Mucosa of descending colon (tissue), 3 donors: Measurements from ENCODE around the gene ZNF559. TPM values are rescaled to one million over a fixed set of nuclear protein-coding genes. Genes with fewer than 3 reads are reported as not detected.
"Not testable (repeated sequence)": the region's sequence is repeated elsewhere in the genome, so short reads cannot be mapped to it uniquely, and the experiment has no call there.

Source experiments
- ATAC-seq: fragments of 200-7000 bp; cut with Tn5 transposase; one replicate; pipeline ENCODE4 v1.9.1; 2020; ENCODE audit warnings: mild to moderate bottlenecking, moderate library complexity
- DNase-seq, 3 donors: peaks; one replicate each; pipeline ENCODE4 v3.0.0-alpha.2; 2020
- H3K36me3 ChIP-seq: fragments of 200-600 bp; one replicate; pipeline ENCODE4 v1.8.0; 2021; ENCODE audit warnings: low read depth, mild to moderate bottlenecking
- H3K4me1 ChIP-seq: fragments of 200-600 bp; one replicate; pipeline ENCODE4 v1.8.0; 2021; ENCODE audit warnings: low read depth, mild to moderate bottlenecking
- H3K4me3 ChIP-seq: fragments of 200-600 bp; one replicate; pipeline ENCODE4 v1.8.0; 2021; ENCODE audit warnings: mild to moderate bottlenecking
- H3K9me3 ChIP-seq: fragments of 200-600 bp; one replicate; pipeline ENCODE4 v1.8.0; 2021; ENCODE audit warnings: mild to moderate bottlenecking
- CTCF ChIP-seq: fragments of 200-600 bp; IDR thresholded peaks from one replicate; pipeline ENCODE4 v1.8.0; 2022; ENCODE audit warnings: antibody characterized with exemption, mild to moderate bottlenecking
- intact Hi-C, 2 donors: fragments of 100-400 bp; cut with DNase I in 1 of 2; cut with micrococcal nuclease in 1 of 2; formaldehyde crosslinking; loops; one replicate each; pipeline versions ENCODE4 v1.11.0 to v1.11.1; 2022; cut with DNase I, micrococcal nuclease
- total RNA-seq, 3 donors: library from RNA; stranded (reverse); fragmentation: NEBNext Ultra II Directional in 2 of 3; extraction: Animal tissue kit (Norgen Biotek cat#: 25700) in 2 of 3; gene quantifications; one replicate each; pipeline versions ENCODE4 v1.2.1 to v1.2.4, GENCODE V29; 2021 to 2023
- donor health status: DM: no; HTN: no; CAD: no; lungs with moderate emphysema.
- donor health status: DM: no; HTN: no; CAD: no.
- donor health status: DM: no; HTN: yes; CAD: no.

Gene ZNF559
- total RNA-seq, 3 donors from 2014 or later: 7.8 to 19.5 (median 10.4) TPM

- H3K4me3 ChIP-seq: no peak overlapping the region
- H3K4me1 ChIP-seq: no peaks in the 10 kb centered on the region
- no peak for TF ChIP-seq CTCF
- intact Hi-C loops: no loop called here
- H3K36me3 ChIP-seq: no peaks in the 10 kb centered on the region
- peaks cover 4% of the 10 kb centered on the region for H3K9me3 ChIP-seq
- no peak for ATAC-seq
- DNase-seq: no peak
Observed at GRCh38 chr19:9308091-9308770, 15.7 kb upstream of the ZNF559 start.

- ATAC-seq: peak; percentile 99
- H3K9me3 ChIP-seq: peaks cover 11% of the 10 kb centered on the region
- TF ChIP-seq CTCF: no peak
- peak within 1 kb of the TSS; percentile 81 for H3K4me3 ChIP-seq
- DNase-seq: peak; percentile 98 to 99 (median 98)
- H3K4me1 ChIP-seq: no peaks in the 10 kb centered on the region
- no peaks in the 10 kb centered on the region for H3K36me3 ChIP-seq
- intact Hi-C loops: no loop called here
Observed at GRCh38 chr19:9309139-9309973, 14.6 kb upstream of the ZNF559 start, which contains the start of gene ZNF699. ZNF699 (minus strand) TSS chr19:9309838; CDS start chr19:9305119, 4,719 bp downstream.

GRCh38 chr19:9309974-9310446 lies 14.0 kb upstream of the ZNF559 start:
- DNase-seq (peak; percentile 89 to 92 (median 91)), ATAC-seq (peak; percentile 86)
- intact Hi-C loops: no loop called here
- no peaks in the 10 kb centered on the region for H3K36me3 ChIP-seq
- H3K9me3 ChIP-seq: peaks cover 13% of the 10 kb centered on the region
- no peaks in the 10 kb centered on the region for H3K4me1 ChIP-seq
- H3K4me3 ChIP-seq: peak overlapping the region; percentile 81
- TF ChIP-seq CTCF: no peak

GRCh38 chr19:9313756-9314155 lies 10.2 kb upstream of the ZNF559 start:
- DNase-seq (no peak), ATAC-seq (no peak)
- intact Hi-C loops: no loop called here

GRCh38 chr19:9321338-9321737 lies 2.6 kb upstream of the ZNF559 start:
- no peak for DNase-seq
- Histone ChIP-seq H3K4me3 (no peak overlapping the region), H3K4me1 (no peaks in the 10 kb centered on the region), H3K36me3 (no peaks in the 10 kb centered on the region), H3K9me3 (peaks cover 25% of the 10 kb centered on the region)
- intact Hi-C loops: no loop called here
- ATAC-seq: no peak
- TF ChIP-seq CTCF: no peak

More at GRCh38 chr19:9313756-9314155, 10.2 kb upstream of the ZNF559 start:
- Histone ChIP-seq H3K36me3 (no peaks in the 10 kb centered on the region), H3K4me1 (no peaks in the 10 kb centered on the region), H3K4me3 (no peak overlapping the region), H3K9me3 (peaks cover 10% of the 10 kb centered on the region)
- TF ChIP-seq CTCF: no peak

- ATAC-seq, intact Hi-C loops, H3K36me3 ChIP-seq, H3K4me3 ChIP-seq, DNase-seq, H3K4me1 ChIP-seq: not testable (repeated sequence)
- H3K9me3 ChIP-seq: peaks cover 29% of the 10 kb centered on the region
Observed at GRCh38 chr19:9321756-9322155, 2.2 kb upstream of the ZNF559 start.

- DNase-seq, intact Hi-C loops, ATAC-seq, H3K4me3 ChIP-seq, H3K36me3 ChIP-seq, H3K4me1 ChIP-seq: not testable (repeated sequence)
- peaks cover 33% of the 10 kb centered on the region for H3K9me3 ChIP-seq
Observed at GRCh38 chr19:9322201-9322600, 1.8 kb upstream of the ZNF559 start.
